ENCODE data around the gene IL34.

The IL34 gene

DNA sequence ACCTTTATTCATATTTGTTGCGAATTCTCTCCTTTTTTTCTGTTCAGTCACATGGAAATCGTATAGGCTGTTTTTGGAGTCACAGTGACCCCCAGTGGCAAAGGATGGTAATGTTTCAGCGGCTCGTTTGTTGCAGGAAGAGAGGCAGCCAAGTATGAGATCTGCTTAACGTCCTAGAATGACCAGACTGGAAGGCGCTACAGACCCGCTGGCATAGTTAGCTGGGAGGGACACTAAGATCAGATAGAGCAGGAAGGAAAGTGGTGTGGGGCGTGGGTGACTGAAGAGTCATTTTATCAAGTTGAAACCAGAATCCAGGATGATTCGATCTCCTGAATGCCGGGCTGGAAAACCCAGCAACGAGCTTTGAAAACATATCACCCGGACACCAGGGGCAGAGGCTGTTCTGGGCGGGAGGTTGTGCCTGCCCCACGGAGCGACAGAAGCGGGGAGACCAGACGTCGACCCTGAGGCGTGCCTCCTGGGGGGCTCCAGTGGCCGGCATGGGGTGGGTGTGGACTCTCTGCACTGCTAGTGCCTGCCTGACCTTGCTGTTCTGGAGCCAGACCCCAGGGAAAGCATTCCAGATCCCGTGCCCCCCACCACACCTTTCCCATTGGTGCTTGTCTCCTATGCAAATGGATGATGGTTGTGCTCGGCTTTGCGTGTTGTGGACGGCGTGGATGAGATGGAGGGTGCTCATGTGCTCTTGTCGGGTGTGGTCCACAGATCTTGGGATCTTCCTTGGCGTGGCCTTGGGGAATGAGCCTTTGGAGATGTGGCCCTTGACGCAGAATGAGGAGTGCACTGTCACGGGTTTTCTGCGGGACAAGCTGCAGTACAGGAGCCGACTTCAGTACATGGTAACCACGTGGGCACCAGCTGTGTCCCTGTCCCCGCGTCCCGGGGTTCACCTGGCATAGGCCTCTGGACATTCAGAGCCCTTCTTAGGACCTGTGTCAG is 7.7 kb downstream of the IL34 start:
- no peak overlapping the region for H3K4me3 ChIP-seq (ENCODE audit: low read depth, low read length)
- TF ChIP-seq, protein P1, sequence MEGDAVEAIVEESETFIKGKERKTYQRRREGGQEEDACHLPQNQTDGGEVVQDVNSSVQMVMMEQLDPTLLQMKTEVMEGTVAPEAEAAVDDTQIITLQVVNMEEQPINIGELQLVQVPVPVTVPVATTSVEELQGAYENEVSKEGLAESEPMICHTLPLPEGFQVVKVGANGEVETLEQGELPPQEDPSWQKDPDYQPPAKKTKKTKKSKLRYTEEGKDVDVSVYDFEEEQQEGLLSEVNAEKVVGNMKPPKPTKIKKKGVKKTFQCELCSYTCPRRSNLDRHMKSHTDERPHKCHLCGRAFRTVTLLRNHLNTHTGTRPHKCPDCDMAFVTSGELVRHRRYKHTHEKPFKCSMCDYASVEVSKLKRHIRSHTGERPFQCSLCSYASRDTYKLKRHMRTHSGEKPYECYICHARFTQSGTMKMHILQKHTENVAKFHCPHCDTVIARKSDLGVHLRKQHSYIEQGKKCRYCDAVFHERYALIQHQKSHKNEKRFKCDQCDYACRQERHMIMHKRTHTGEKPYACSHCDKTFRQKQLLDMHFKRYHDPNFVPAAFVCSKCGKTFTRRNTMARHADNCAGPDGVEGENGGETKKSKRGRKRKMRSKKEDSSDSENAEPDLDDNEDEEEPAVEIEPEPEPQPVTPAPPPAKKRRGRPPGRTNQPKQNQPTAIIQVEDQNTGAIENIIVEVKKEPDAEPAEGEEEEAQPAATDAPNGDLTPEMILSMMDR (IDR thresholded peaks at IDR 0.05; ENCODE audit: borderline replicate concordance, insufficient read depth, low read depth, low read length) = peak; percentile 66

DNA sequence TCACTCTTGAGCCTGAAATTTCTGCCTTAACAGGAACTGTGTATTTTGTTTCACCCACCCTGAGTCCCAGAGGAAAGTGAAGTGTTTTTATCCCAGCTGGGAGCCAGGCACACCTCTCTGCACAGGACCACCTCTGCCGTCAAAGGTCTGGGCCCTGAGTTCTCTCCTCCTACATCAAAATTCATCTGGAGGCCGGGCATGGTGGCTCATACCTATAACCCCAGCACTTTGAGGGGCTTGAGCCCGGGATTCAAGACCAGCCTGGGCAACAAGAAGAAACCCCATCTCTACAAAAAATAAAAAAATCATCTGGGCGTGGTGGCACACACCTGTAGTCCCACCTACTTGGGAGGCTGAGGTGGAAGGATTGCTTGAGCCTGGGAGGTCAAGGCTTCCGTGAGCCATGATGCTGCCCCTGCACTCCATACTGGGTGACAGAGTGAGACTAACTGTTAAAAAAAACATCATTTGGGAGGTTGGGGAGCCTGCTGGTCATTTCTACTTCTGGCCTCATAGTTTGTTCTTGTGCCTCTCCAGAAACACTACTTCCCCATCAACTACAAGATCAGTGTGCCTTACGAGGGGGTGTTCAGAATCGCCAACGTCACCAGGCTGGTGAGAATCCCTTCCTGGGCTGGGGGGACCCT is 9.8 kb downstream of the IL34 start:
- H3K4me3 ChIP-seq (ENCODE audit: low read depth, low read length) = no peak overlapping the region
- TF ChIP-seq, protein P1 (IDR thresholded peaks at IDR 0.05; ENCODE audit: borderline replicate concordance, insufficient read depth, low read depth, low read length) = no peak

DNA sequence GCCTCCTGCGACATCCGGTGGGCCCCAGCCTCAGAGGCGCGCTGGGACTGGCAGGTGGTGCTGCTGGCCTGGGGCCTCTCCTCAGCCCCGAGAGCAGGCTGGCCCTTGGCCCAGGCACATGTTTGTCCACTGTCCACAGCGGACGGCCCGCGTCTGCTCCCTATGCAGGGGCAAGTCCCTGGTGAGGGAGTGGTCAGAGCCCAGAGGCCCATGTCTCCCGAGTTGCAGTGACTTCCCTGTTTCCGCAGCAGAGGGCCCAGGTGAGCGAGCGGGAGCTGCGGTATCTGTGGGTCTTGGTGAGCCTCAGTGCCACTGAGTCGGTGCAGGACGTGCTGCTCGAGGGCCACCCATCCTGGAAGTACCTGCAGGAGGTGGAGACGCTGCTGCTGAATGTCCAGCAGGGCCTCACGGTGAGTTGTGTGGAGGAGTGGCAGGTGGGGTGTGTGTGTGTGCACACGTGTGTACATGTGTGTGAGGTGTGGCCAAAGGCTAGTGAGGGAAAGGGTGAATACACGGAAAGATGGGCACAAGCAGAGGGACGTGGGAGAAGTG is 10.4 kb downstream of the IL34 start:
- TF ChIP-seq, protein P1 (IDR thresholded peaks at IDR 0.05; ENCODE audit: borderline replicate concordance, insufficient read depth, low read depth, low read length) = no peak

DNA sequence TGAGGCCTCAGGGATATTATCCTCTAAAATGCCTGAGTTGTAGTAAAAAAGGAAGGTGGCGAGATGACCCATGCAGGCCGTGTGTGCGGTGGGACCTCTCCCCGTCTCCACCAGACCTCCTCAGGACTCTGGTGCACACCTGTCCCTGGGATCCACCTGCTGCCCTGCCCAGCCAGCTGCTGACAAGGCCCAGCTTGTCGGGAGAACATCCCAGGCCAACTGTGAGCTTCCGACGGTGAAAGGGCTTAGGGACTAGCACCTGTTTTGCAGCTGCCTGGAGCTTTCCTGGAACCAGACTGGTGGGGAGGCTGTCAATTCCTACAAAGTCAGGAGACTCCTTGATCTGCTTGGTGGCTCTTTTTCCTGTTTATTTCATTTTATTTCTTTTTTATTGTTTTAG is 11.6 kb downstream of the IL34 start:
- TF ChIP-seq, protein P1 (IDR thresholded peaks at IDR 0.05; ENCODE audit: borderline replicate concordance, insufficient read depth, low read depth, low read length) = no peak
- no peak overlapping the region for H3K4me3 ChIP-seq (ENCODE audit: low read depth, low read length)

More for the DNA sequence above, 10.4 kb downstream of the IL34 start:
- H3K4me3 ChIP-seq (ENCODE audit: low read depth, low read length) = no peak overlapping the region

DNA sequence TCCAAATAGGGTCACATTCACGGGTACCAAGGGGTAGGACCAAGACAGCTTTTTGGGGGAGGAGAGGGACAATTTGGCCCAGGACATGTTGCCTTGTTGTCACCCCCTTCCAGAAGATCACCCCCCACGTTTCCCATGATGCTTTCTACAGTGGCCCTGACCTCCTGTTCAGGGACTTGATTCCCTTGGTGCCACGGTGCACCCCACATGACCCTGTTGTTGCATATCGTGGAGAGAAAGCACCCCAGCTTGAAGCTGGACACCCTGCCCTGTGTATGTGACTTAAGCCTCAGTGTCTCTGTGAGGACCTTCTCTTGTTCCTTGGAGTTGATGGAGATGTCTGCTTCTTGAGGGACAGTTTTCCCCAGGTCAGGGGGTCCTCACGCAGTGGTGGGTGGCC is 12.6 kb downstream of the IL34 start:
- TF ChIP-seq, protein P1 (IDR thresholded peaks at IDR 0.05; ENCODE audit: borderline replicate concordance, insufficient read depth, low read depth, low read length) = no peak
- H3K4me3 ChIP-seq (ENCODE audit: low read depth, low read length) = no peak overlapping the region

DNA sequence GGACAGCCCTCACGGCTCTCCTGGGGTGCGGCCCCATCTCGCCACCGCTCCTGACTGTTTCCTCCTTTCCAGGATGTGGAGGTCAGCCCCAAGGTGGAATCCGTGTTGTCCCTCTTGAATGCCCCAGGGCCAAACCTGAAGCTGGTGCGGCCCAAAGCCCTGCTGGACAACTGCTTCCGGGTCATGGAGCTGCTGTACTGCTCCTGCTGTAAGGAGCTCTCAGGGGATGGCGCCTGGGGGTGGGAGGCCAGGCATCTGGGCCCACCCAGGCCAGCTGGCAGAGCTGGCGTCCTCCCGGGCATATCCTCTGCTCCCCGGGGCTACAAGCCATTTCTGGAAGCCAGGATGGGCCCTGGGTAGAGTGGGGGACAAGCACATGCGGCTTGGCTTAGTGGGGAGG is 13.2 kb downstream of the IL34 start:
- no peak overlapping the region for H3K4me3 ChIP-seq (ENCODE audit: low read depth, low read length)
- TF ChIP-seq, protein P1 (IDR thresholded peaks at IDR 0.05; ENCODE audit: borderline replicate concordance, insufficient read depth, low read depth, low read length) = no peak

All from GM12875 (cell line).